ENCODE data around the gene KATNAL1. TPM values are rescaled to one million over a fixed set of nuclear protein-coding genes. Genes with fewer than 3 reads are reported as not detected.

Gene KATNAL1
- polyA plus RNA-seq, 1 donor (not counting 4 experiments of a cell fraction or from before 2014, with no cell fraction given), result 10.1 TPM

DNA sequence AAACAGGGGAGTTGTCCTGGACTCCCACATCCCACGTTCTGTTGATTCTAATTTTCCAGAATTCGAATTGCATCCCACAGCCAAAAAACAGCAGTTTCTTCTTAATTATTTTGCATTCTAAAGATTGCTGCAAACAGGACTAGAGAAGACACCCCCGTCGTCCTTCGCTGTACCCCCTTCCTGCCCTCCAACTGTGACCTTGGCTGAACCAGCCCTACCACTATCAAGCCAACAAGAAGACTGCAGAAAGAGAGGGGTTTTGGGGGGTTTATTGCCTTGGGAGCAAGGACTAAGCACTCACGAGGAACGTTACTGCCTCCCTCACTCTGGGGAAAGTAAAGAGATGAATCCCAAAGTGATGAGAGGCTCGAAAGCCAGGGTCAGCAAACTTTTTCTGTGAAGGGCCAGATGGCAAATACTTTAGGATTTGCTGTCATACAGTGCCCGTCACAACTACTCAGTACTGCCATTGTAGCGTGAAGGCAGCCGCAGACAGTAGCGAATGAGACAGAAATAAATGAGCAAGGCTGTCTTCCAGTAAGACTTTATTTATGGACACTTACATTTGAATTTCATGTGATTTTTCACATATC, 32.5 kb upstream of the KATNAL1 start:
- H3K9ac ChIP-seq (ENCODE audit: control insufficient read depth, extremely low read depth, insufficient read depth, low read length), result no peak overlapping the region
- TF ChIP-seq EZH2 (IDR thresholded peaks at IDR 0.05; ENCODE audit: low read length), result no peak
- TF ChIP-seq, protein P1, sequence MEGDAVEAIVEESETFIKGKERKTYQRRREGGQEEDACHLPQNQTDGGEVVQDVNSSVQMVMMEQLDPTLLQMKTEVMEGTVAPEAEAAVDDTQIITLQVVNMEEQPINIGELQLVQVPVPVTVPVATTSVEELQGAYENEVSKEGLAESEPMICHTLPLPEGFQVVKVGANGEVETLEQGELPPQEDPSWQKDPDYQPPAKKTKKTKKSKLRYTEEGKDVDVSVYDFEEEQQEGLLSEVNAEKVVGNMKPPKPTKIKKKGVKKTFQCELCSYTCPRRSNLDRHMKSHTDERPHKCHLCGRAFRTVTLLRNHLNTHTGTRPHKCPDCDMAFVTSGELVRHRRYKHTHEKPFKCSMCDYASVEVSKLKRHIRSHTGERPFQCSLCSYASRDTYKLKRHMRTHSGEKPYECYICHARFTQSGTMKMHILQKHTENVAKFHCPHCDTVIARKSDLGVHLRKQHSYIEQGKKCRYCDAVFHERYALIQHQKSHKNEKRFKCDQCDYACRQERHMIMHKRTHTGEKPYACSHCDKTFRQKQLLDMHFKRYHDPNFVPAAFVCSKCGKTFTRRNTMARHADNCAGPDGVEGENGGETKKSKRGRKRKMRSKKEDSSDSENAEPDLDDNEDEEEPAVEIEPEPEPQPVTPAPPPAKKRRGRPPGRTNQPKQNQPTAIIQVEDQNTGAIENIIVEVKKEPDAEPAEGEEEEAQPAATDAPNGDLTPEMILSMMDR (optimal IDR thresholded peaks at IDR 0.05 in 1 of 3, IDR thresholded peaks at IDR 0.05 in 1 of 3, conservative IDR thresholded peaks at IDR 0.05 in 1 of 3; ENCODE audit: extremely low read depth in 1 of 3, insufficient read depth in 2 of 3, low read length in 3 of 3), result no peak
- dilution Hi-C loops (cut with MboI; ENCODE audit: extremely low pct_ligation_motif_present, low sequenced_read_pairs), result no loop called here
- H2AFZ ChIP-seq (ENCODE audit: control insufficient read depth, low read length), result no peak overlapping the region
- H3K4me1 ChIP-seq (ENCODE audit: control insufficient read depth, extremely low read depth, insufficient read depth, low read length), result peaks cover 36% of the 10 kb centered on the region
- no peak overlapping the region for H3K27ac ChIP-seq (ENCODE audit: control insufficient read depth, insufficient read depth, low read length)
- no peak overlapping the region for H3K4me3 ChIP-seq (ENCODE audit: control insufficient read depth in 2 of 3, extremely low read depth in 1 of 3, insufficient read depth in 2 of 3, low read depth in 1 of 3, low read length in 3 of 3)
- DNase-seq (ENCODE audit: low read depth, low spot score) (no peak), FAIRE-seq (no peak)
- no peaks in the 10 kb centered on the region for H4K20me1 ChIP-seq (ENCODE audit: control insufficient read depth, extremely low read depth, insufficient read depth, low read length)
- H3K9me3 ChIP-seq (ENCODE audit: control insufficient read depth, low read depth, low read length), result no peaks in the 10 kb centered on the region
- no peaks in the 10 kb centered on the region for H3K79me2 ChIP-seq (ENCODE audit: control insufficient read depth, insufficient read depth, low read length)
- H3K36me3 ChIP-seq (ENCODE audit: control insufficient read depth in 2 of 2, extremely low read depth in 1 of 2, insufficient read depth in 2 of 2, low read length in 2 of 2), result no peaks in the 10 kb centered on the region
- H3K9me1 ChIP-seq (ENCODE audit: control insufficient read depth, extremely low read depth, insufficient read depth, low read length), result no peaks in the 10 kb centered on the region
- no peaks in the 10 kb centered on the region for H3K27me3 ChIP-seq (ENCODE audit: control insufficient read depth, extremely low read depth, insufficient read depth, low read length)
- H3K4me2 ChIP-seq (ENCODE audit: control insufficient read depth, extremely low read depth, insufficient read depth, low read depth, low read length), result no peak overlapping the region

DNA sequence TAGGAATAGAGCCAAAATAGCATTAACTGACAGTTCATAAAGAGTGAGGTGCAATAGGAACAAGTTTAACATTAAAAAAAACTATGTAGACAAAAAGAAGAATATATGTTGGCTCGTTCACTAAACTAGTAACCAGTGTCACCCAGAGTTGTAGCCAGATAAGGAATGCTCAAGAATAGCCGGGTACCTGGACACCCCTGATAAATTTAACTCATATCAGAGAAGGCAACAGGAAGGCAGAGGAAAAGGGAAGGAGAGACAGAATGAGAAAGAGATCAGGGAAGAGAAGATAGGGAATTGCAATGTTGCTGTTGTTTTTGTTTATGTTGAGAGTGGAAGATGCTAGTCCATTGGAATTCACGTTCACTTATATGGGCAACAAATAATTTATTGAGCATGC, 31.6 kb upstream of the KATNAL1 start:
- H3K9me3 ChIP-seq (ENCODE audit: control insufficient read depth, low read depth, low read length), result no peaks in the 10 kb centered on the region
- DNase-seq (ENCODE audit: low read depth, low spot score) (no peak), FAIRE-seq (no peak)
- dilution Hi-C loops (cut with MboI; ENCODE audit: extremely low pct_ligation_motif_present, low sequenced_read_pairs), result no loop called here
- no peaks in the 10 kb centered on the region for H3K79me2 ChIP-seq (ENCODE audit: control insufficient read depth, insufficient read depth, low read length)
- H3K9me1 ChIP-seq (ENCODE audit: control insufficient read depth, extremely low read depth, insufficient read depth, low read length), result no peaks in the 10 kb centered on the region
- no peaks in the 10 kb centered on the region for H3K36me3 ChIP-seq (ENCODE audit: control insufficient read depth in 2 of 2, extremely low read depth in 1 of 2, insufficient read depth in 2 of 2, low read length in 2 of 2)
- H3K4me2 ChIP-seq (ENCODE audit: control insufficient read depth, extremely low read depth, insufficient read depth, low read depth, low read length), result peak overlapping the region; percentile 16
- no peak overlapping the region for H3K27ac ChIP-seq (ENCODE audit: control insufficient read depth, insufficient read depth, low read length)
- H4K20me1 ChIP-seq (ENCODE audit: control insufficient read depth, extremely low read depth, insufficient read depth, low read length), result no peaks in the 10 kb centered on the region
- H3K4me1 ChIP-seq (ENCODE audit: control insufficient read depth, extremely low read depth, insufficient read depth, low read length), result peaks cover 36% of the 10 kb centered on the region
- no peak overlapping the region for H3K9ac ChIP-seq (ENCODE audit: control insufficient read depth, extremely low read depth, insufficient read depth, low read length)
- TF ChIP-seq, protein P1 (optimal IDR thresholded peaks at IDR 0.05 in 1 of 3, IDR thresholded peaks at IDR 0.05 in 1 of 3, conservative IDR thresholded peaks at IDR 0.05 in 1 of 3; ENCODE audit: extremely low read depth in 1 of 3, insufficient read depth in 2 of 3, low read length in 3 of 3), result no peak
- no peak for TF ChIP-seq EZH2 (IDR thresholded peaks at IDR 0.05; ENCODE audit: low read length)
- H3K27me3 ChIP-seq (ENCODE audit: control insufficient read depth, extremely low read depth, insufficient read depth, low read length), result no peaks in the 10 kb centered on the region
- no peak overlapping the region for H2AFZ ChIP-seq (ENCODE audit: control insufficient read depth, low read length)
- no peak overlapping the region for H3K4me3 ChIP-seq (ENCODE audit: control insufficient read depth in 2 of 3, extremely low read depth in 1 of 3, insufficient read depth in 2 of 3, low read depth in 1 of 3, low read length in 3 of 3)
